HCT116 (cell line): ENCODE data around the gene PPP1CB. TPM values are rescaled to one million over a fixed set of nuclear protein-coding genes. Genes with fewer than 3 reads are reported as not detected.
A peak's percentile ranks its signal among the peaks of the same experiment; 100 is the strongest.

Source experiments
- ATAC-seq: fragments of 200-7000 bp; cut with Tn5 transposase; 2 replicates; pipeline ENCODE4 v1.9.1; 2020; ENCODE audit warnings: mild to moderate bottlenecking, moderate library complexity
- BruUV-seq: library from RNA; stranded (reverse); fragments of 400-500 nt; replicated peaks from 2 replicates; lab custom pipeline; 2021; lab: Mats Ljungman, UMichigan
- CTCF ChIA-PET: fragments of 300-600 bp; sonication (Branson Sonifier 250); formaldehyde crosslinking; loops from one replicate; lab custom pipeline; 2021; ENCODE audit warnings: antibody characterized with exemption; lab: Charles Lee
- POLR2A ChIA-PET: fragments of 300-600, 350-600 bp; sonication (Branson Sonifier 250); formaldehyde crosslinking; loops from one replicate; lab custom pipeline; 2021; ENCODE audit warnings: antibody characterized with exemption; lab: Charles Lee
- RAD21 ChIA-PET, 2 experiments: fragments of 300-600 bp; sonication (Branson Sonifier 250); formaldehyde crosslinking; loops; one replicate each; lab custom pipeline; 2023; ENCODE audit warnings: low total read pairs in 2 of 2; ENCODE audit not compliant: uncharacterized antibody in 2 of 2, unreplicated experiment in 2 of 2, low non-redundant PET in 1 of 2; lab: Charles Lee
- DNase-seq: peaks from one replicate; pipeline ENCODE4 v3.0.0-alpha.2; 2010; ENCODE audit warnings: low read depth, low spot score
- H2AFZ ChIP-seq: fragments of 200-600 bp; shearing (Covaris generic), sonication (generic); 2 replicates; pipeline ENCODE4 v1.6.1; 2017; ENCODE audit warnings: low read depth, mixed run types, mixed read lengths, antibody characterized with exemption, low read length; ENCODE audit not compliant: poor library complexity, severe bottlenecking
- H3K27ac ChIP-seq: 2 replicates; pipeline ENCODE4 v1.5.1; 2012; ENCODE audit warnings: low read depth, low read length
- H3K27me3 ChIP-seq: fragments of 200-600 bp; sonication (generic); 2 replicates; pipeline ENCODE4 v1.6.1; 2016; ENCODE audit warnings: mixed run types, low read length, mixed read lengths; ENCODE audit not compliant: insufficient read depth
- H3K36me3 ChIP-seq, 2 experiments: fragments of 200-500 bp in 1 of 2; fragments of 200-600 bp in 1 of 2; sonication (Bioruptor generic) in 1 of 2; sonication (generic) in 1 of 2; 2 replicates each; pipeline versions ENCODE4 v1.5.1 to v1.6.1; 2014 to 2016; ENCODE audit warnings: low read length in 2 of 2, inconsistent platforms in 1 of 2, mixed read lengths in 1 of 2, mixed run types in 1 of 2; ENCODE audit not compliant: insufficient read depth in 2 of 2, control insufficient read depth in 1 of 2
- H3K4me1 ChIP-seq, 2 experiments: fragments of 200-600 bp in 1 of 2; sonication (generic) in 1 of 2; 2 replicates each; pipeline versions ENCODE4 v1.5.1 to v1.6.1; 2012 to 2017; ENCODE audit warnings: low read length in 2 of 2, inconsistent platforms in 1 of 2, mild to moderate bottlenecking in 1 of 2, mixed read lengths in 1 of 2, mixed run types in 1 of 2, moderate library complexity in 1 of 2; ENCODE audit not compliant: insufficient read depth in 2 of 2, control insufficient read depth in 1 of 2
- H3K4me2 ChIP-seq: fragments of 200-600 bp; sonication (generic); 2 replicates; pipeline ENCODE4 v1.6.1; 2017; ENCODE audit warnings: mixed run types, low read length, mixed read lengths
- H3K4me3 ChIP-seq, 2 experiments: fragments of 200-600 bp in 1 of 2; sonication (generic) in 1 of 2; replicated peaks in 1 of 2; 2 replicates each; pipeline ENCODE4 v1.5.1; 2011 to 2016; ENCODE audit warnings: low read length in 2 of 2, control low read depth in 1 of 2, low read depth in 1 of 2, mild to moderate bottlenecking in 1 of 2, mixed read lengths in 1 of 2, mixed run types in 1 of 2
- H3K79me2 ChIP-seq: fragments of 200-600 bp; sonication (generic); 2 replicates; pipeline ENCODE4 v1.6.1; 2017; ENCODE audit warnings: mild to moderate bottlenecking, mixed run types, low read length, moderate library complexity, mixed read lengths; ENCODE audit not compliant: insufficient read depth
- H3K9ac ChIP-seq: fragments of 200-600 bp; sonication (generic); 2 replicates; pipeline ENCODE4 v1.6.1; 2016; ENCODE audit warnings: low read length, mixed read lengths
- H3K9me2 ChIP-seq: fragments of 200-600 bp; sonication (generic), shearing (Covaris generic); 2 replicates; pipeline ENCODE4 v1.6.1; 2017; ENCODE audit warnings: mixed run types, mild to moderate bottlenecking, moderate library complexity; ENCODE audit not compliant: insufficient read depth
- H3K9me3 ChIP-seq, 2 experiments: fragments of 200-500 bp in 1 of 2; fragments of 200-600 bp in 1 of 2; sonication (Bioruptor generic) in 1 of 2; sonication (generic) in 1 of 2; 2 replicates each; pipeline ENCODE4 v1.6.1; 2014 to 2017; ENCODE audit warnings: low read length in 2 of 2, mixed read lengths in 2 of 2, inconsistent platforms in 1 of 2, low read depth in 1 of 2, mild to moderate bottlenecking in 1 of 2, mixed run types in 1 of 2, moderate library complexity in 1 of 2; ENCODE audit not compliant: control insufficient read depth in 1 of 2, insufficient read depth in 1 of 2
- H4K20me1 ChIP-seq: fragments of 200-600 bp; sonication (generic), shearing (Covaris generic); 2 replicates; pipeline ENCODE4 v1.6.1; 2017; ENCODE audit warnings: mixed run types, mild to moderate bottlenecking, moderate library complexity; ENCODE audit not compliant: insufficient read depth
- CBX3 ChIP-seq: IDR thresholded peaks from 2 replicates; pipeline ENCODE4 v1.6.1; 2012; ENCODE audit warnings: low read depth
- CEBPB ChIP-seq: IDR thresholded peaks from 2 replicates; pipeline ENCODE4 v1.6.1; 2012; ENCODE audit warnings: low read depth
- EGR1 ChIP-seq: IDR thresholded peaks from 2 replicates; pipeline ENCODE4 v1.6.1; 2012; ENCODE audit warnings: low read depth
- ELF1 ChIP-seq: IDR thresholded peaks from 2 replicates; pipeline ENCODE4 v1.6.1; 2012; ENCODE audit warnings: low read depth, borderline replicate concordance
- EZH2 ChIP-seq: fragments of 200-600 bp; sonication (generic); IDR thresholded peaks from 2 replicates; pipeline ENCODE4 v1.6.1; 2017; ENCODE audit warnings: antibody characterized with exemption, mixed run types
- FOSL1 ChIP-seq: IDR thresholded peaks from 2 replicates; pipeline ENCODE4 v1.6.1; 2012; ENCODE audit warnings: low read depth
- JUND ChIP-seq: IDR thresholded peaks from 2 replicates; pipeline ENCODE4 v1.6.1; 2012
- POLR2AphosphoS5 ChIP-seq: IDR thresholded peaks from 2 replicates; pipeline ENCODE4 v1.6.1; 2011; ENCODE audit warnings: mild to moderate bottlenecking, low read depth, low read length, moderate library complexity
- SIN3A ChIP-seq: IDR thresholded peaks from 2 replicates; pipeline ENCODE4 v1.6.1; 2012; ENCODE audit warnings: low read depth
- SP1 ChIP-seq: IDR thresholded peaks from 2 replicates; pipeline ENCODE4 v1.6.1; 2012; ENCODE audit warnings: low read depth
- TCF7L2 ChIP-seq: IDR thresholded peaks from 2 replicates; pipeline ENCODE4 v1.7.0; 2011; ENCODE audit warnings: borderline replicate concordance, inconsistent platforms; ENCODE audit not compliant: insufficient read depth, insufficient read length; ENCODE audit errors: extremely low read depth
- YY1 ChIP-seq: IDR thresholded peaks from 2 replicates; pipeline ENCODE4 v1.6.1; 2011; ENCODE audit warnings: low read length, low read depth, moderate library complexity, mild to moderate bottlenecking; ENCODE audit not compliant: insufficient replicate concordance; ENCODE audit errors: extremely low read depth
- ZNF274 ChIP-seq: fragments of 200-500 bp; sonication (Bioruptor generic); IDR thresholded peaks from 2 replicates; pipeline ENCODE4 v1.6.1; 2014; ENCODE audit warnings: mild to moderate bottlenecking, low read depth, low read length, inconsistent platforms
- intact Hi-C: fragments of 100-400 bp; cut with micrococcal nuclease; formaldehyde crosslinking; loops from 2 replicates; pipeline ENCODE4 v1.10.0; 2022
- total RNA-seq: library from RNA; stranded (reverse); gene quantifications from one replicate; pipeline ENCODE4 v1.2.1, GENCODE V29; 2021; ENCODE audit not compliant: unreplicated experiment
- TF ChIP-seq, protein P1 (sequence below): IDR thresholded peaks from 2 replicates; pipeline ENCODE4 v1.6.1; 2012
- TF ChIP-seq, protein P2 (sequence below): IDR thresholded peaks from 2 replicates; pipeline ENCODE4 v1.6.1; 2011; ENCODE audit warnings: mild to moderate bottlenecking, low read length, moderate library complexity; ENCODE audit not compliant: insufficient replicate concordance; ENCODE audit errors: extremely low read depth
- TF ChIP-seq, protein P3 (sequence below), 3 experiments: fragments of 200-600 bp in 1 of 3; sonication (generic) in 1 of 3; IDR thresholded peaks in 2 of 3; conservative IDR thresholded peaks in 1 of 3; 2 replicates each; pipeline ENCODE4 v1.5.1; 2012 to 2017; ENCODE audit warnings: low read depth in 2 of 3, low read length in 2 of 3, antibody characterized with exemption in 1 of 3, borderline replicate concordance in 1 of 3, control low read depth in 1 of 3, mild to moderate bottlenecking in 1 of 3, mixed read lengths in 1 of 3, mixed run types in 1 of 3, moderate library complexity in 1 of 3; ENCODE audit not compliant: insufficient read depth in 1 of 3
- TF ChIP-seq, protein P4 (sequence below): IDR thresholded peaks from 2 replicates; pipeline ENCODE4 v1.6.1; 2012

PPP1CB gene
- total RNA-seq, 1 experiment from 2014 or later: 174 TPM

DNA sequence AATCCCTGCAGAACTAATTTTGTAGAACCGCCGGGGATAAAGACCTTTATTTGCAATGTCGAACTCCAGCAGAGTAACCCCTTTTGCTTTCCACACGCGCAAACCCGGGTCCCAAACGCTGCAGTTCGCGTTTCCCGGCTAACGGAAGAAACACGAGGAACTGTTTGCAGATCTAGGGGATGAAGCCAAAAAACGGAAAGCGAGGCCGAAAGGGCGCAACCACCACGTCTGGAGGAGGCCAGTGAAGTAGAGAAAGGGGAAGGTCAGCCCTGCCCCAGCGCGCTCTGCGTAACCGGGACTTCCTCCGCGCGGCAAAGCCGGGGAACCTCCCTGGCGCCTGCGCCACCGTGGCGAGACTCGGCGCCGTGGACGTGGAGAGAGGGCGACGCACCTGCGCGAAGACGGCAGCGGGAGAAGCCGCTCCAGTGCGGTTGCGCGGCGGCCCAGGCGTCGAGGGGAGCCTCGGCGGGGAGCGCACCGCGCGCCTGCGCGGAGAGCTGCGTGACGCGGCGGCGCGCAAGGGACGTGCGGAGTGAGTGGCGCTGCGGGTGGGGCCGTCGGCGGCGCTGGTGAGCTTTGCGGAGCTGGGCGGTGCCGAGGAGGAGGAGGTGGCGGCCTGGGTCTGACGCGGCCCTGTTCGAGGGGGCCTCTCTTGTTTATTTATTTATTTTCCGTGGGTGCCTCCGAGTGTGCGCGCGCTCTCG, at the start of gene PPP1CB (continued):
- no peak for TF ChIP-seq ZNF274
- TF ChIP-seq SP1: peak; percentile 39; the same call in 1 of the 2 replicates
- TF ChIP-seq EZH2: no peak
- TF ChIP-seq, protein P1, sequence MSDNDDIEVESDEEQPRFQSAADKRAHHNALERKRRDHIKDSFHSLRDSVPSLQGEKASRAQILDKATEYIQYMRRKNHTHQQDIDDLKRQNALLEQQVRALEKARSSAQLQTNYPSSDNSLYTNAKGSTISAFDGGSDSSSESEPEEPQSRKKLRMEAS: peak; percentile 69
- no peak for TF ChIP-seq FOSL1
- TF ChIP-seq, all 23 proteins: peak for 7

DNA sequence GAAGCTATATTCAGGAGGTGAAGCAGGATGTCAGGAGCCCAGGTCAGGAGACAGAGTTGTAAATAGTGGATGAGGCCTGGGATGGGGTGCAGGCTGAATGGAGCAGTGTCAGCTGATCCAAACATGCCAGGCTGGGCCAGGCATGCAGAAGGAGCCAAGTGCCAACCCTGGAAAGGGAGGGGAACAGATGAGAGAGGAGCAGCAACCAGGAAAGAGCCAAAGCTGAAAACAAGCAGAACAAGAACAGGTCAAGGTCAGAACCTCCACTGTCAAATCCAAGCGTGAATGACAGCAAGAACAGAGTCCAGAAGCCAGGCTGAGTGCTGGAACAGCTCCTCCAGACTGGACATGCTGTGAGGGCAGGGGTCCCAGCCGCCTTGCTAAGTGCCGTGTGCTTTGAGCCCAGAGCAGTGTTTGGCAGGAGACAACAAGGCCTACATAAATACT, 49.2 kb upstream of the PPP1CB start:
- no peaks in the 10 kb centered on the region for H3K9me2 ChIP-seq
- intact Hi-C loops: no loop called here
- BruUV-seq: no TSS peak
- no peaks in the 10 kb centered on the region for H3K79me2 ChIP-seq
- CTCF ChIA-PET: no interaction called here
- TF ChIP-seq POLR2AphosphoS5: no peak
- no peak for TF ChIP-seq TCF7L2
- no peak for TF ChIP-seq CBX3
- no peak for TF ChIP-seq YY1
- TF ChIP-seq, protein P2, sequence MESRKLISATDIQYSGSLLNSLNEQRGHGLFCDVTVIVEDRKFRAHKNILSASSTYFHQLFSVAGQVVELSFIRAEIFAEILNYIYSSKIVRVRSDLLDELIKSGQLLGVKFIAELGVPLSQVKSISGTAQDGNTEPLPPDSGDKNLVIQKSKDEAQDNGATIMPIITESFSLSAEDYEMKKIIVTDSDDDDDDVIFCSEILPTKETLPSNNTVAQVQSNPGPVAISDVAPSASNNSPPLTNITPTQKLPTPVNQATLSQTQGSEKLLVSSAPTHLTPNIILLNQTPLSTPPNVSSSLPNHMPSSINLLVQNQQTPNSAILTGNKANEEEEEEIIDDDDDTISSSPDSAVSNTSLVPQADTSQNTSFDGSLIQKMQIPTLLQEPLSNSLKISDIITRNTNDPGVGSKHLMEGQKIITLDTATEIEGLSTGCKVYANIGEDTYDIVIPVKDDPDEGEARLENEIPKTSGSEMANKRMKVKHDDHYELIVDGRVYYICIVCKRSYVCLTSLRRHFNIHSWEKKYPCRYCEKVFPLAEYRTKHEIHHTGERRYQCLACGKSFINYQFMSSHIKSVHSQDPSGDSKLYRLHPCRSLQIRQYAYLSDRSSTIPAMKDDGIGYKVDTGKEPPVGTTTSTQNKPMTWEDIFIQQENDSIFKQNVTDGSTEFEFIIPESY: no peak
- no peak for TF ChIP-seq CEBPB
- no peak for TF ChIP-seq SP1
- TF ChIP-seq EGR1: no peak
- no peak for TF ChIP-seq SIN3A
- TF ChIP-seq, protein P3, sequence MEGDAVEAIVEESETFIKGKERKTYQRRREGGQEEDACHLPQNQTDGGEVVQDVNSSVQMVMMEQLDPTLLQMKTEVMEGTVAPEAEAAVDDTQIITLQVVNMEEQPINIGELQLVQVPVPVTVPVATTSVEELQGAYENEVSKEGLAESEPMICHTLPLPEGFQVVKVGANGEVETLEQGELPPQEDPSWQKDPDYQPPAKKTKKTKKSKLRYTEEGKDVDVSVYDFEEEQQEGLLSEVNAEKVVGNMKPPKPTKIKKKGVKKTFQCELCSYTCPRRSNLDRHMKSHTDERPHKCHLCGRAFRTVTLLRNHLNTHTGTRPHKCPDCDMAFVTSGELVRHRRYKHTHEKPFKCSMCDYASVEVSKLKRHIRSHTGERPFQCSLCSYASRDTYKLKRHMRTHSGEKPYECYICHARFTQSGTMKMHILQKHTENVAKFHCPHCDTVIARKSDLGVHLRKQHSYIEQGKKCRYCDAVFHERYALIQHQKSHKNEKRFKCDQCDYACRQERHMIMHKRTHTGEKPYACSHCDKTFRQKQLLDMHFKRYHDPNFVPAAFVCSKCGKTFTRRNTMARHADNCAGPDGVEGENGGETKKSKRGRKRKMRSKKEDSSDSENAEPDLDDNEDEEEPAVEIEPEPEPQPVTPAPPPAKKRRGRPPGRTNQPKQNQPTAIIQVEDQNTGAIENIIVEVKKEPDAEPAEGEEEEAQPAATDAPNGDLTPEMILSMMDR (IDR thresholded peaks at IDR 0.05 in 2 of 3, conservative IDR thresholded peaks at IDR 0.05 in 1 of 3; ENCODE audit: borderline replicate concordance in 1 of 3, insufficient read depth in 1 of 3, low read depth in 2 of 3, low read length in 2 of 3): no peak
- TF ChIP-seq, protein P4, sequence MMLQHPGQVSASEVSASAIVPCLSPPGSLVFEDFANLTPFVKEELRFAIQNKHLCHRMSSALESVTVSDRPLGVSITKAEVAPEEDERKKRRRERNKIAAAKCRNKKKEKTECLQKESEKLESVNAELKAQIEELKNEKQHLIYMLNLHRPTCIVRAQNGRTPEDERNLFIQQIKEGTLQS: no peak
- no peak for TF ChIP-seq JUND
- TF ChIP-seq ELF1: no peak
- TF ChIP-seq, all 23 proteins: peak for 0
- DNase-seq: no peak
- Histone ChIP-seq H3K9me3 (no peaks in the 10 kb centered on the region), H3K36me3 (no peaks in the 10 kb centered on the region), H2AFZ (no peak overlapping the region), H3K4me1 (no peaks in the 10 kb centered on the region), H4K20me1 (no peaks in the 10 kb centered on the region), H3K4me3 (no peak overlapping the region), H3K27ac (no peak overlapping the region), H3K9ac (no peak overlapping the region), H3K4me2 (no peak overlapping the region), H3K27me3 (no peaks in the 10 kb centered on the region)
- ChIA-PET POLR2A (interaction anchor here (1.1 kb wide), 1 partner anchor 15 kb away, joined by 3 read pairs; no protein-coding TSS in a partner anchor), RAD21 (no interaction called here)
- no peak for ATAC-seq
